RWPE2 (cell line): ENCODE data around the gene HBD.

Experiments used
- ATAC-seq: fragments of 200-7000 bp; cut with Tn5 transposase; 3 replicates; pipeline ENCODE4 v1.9.1; 2021; ENCODE audit warnings: low read depth
- DNase-seq: peaks from one replicate; pipeline ENCODE4 v3.0.0-alpha.2; 2020; ENCODE audit warnings: low spot score
- H3K27ac ChIP-seq: fragments of 450-650 bp; 2 replicates; pipeline ENCODE4 v1.5.1; 2017; ENCODE audit warnings: mild to moderate bottlenecking; ENCODE audit not compliant: poor library complexity, severe bottlenecking
- H3K27me3 ChIP-seq: fragments of 250-450 bp; sonication (Bioruptor Pico); 2 replicates; pipeline ENCODE4 v1.5.1; 2021; ENCODE audit warnings: mild to moderate bottlenecking, moderate library complexity; ENCODE audit not compliant: insufficient read depth, poor library complexity, severe bottlenecking
- H3K36me3 ChIP-seq: fragments of 250-450 bp; sonication (Bioruptor Pico); 2 replicates; pipeline ENCODE4 v1.5.1; 2020; ENCODE audit warnings: low read depth, mild to moderate bottlenecking, moderate library complexity
- H3K4me1 ChIP-seq: fragments of 250-450 bp; sonication (Bioruptor Pico); 2 replicates; pipeline ENCODE4 v1.5.1; 2021; ENCODE audit warnings: mild to moderate bottlenecking, moderate library complexity; ENCODE audit not compliant: insufficient read depth, poor library complexity, severe bottlenecking
- H3K4me3 ChIP-seq: fragments of 250-450 bp; sonication (Bioruptor Pico); 2 replicates; pipeline ENCODE4 v1.5.1; 2021; ENCODE audit warnings: mild to moderate bottlenecking, moderate library complexity; ENCODE audit not compliant: severe bottlenecking
- H3K9me3 ChIP-seq: fragments of 250-450 bp; sonication (Bioruptor Pico); 2 replicates; pipeline ENCODE4 v1.5.1; 2021; ENCODE audit warnings: mild to moderate bottlenecking, moderate library complexity; ENCODE audit not compliant: severe bottlenecking
- TF ChIP-seq, protein P1 (sequence below): fragments of 450-650 bp; IDR thresholded peaks from one replicate; pipeline ENCODE4 v1.5.1; 2017; ENCODE audit warnings: mild to moderate bottlenecking, moderate library complexity; ENCODE audit not compliant: poor library complexity, severe bottlenecking

Gene HBD

DNA sequence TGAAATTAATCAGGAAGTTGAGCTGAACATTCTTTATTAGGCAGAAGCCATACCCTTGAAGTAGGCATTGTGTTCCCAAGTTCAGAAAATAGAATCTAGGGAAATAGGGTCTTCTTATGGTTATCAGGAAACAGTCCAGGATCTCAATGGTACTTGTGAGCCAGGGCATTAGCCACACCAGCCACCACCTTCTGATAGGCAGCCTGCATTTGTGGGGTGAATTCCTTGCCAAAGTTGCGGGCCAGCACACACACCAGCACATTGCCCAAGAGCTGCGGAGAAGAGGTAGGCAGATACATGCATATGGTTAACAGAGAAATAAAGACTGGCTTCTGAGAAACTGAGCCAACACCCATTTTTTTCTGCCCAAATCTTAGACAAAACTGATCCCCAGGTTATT lies 1.5 kb downstream of the HBD start:
- ATAC-seq (no peak), DNase-seq (no peak)
- TF ChIP-seq, protein P1, sequence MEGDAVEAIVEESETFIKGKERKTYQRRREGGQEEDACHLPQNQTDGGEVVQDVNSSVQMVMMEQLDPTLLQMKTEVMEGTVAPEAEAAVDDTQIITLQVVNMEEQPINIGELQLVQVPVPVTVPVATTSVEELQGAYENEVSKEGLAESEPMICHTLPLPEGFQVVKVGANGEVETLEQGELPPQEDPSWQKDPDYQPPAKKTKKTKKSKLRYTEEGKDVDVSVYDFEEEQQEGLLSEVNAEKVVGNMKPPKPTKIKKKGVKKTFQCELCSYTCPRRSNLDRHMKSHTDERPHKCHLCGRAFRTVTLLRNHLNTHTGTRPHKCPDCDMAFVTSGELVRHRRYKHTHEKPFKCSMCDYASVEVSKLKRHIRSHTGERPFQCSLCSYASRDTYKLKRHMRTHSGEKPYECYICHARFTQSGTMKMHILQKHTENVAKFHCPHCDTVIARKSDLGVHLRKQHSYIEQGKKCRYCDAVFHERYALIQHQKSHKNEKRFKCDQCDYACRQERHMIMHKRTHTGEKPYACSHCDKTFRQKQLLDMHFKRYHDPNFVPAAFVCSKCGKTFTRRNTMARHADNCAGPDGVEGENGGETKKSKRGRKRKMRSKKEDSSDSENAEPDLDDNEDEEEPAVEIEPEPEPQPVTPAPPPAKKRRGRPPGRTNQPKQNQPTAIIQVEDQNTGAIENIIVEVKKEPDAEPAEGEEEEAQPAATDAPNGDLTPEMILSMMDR, result no peak
- H3K9me3 ChIP-seq, result no peaks in the 10 kb centered on the region
- H3K4me3 ChIP-seq, result no peak overlapping the region
- H3K4me1 ChIP-seq, result no peaks in the 10 kb centered on the region
- no peaks in the 10 kb centered on the region for H3K36me3 ChIP-seq
- no peaks in the 10 kb centered on the region for H3K27me3 ChIP-seq
- no peak overlapping the region for H3K27ac ChIP-seq

DNA sequence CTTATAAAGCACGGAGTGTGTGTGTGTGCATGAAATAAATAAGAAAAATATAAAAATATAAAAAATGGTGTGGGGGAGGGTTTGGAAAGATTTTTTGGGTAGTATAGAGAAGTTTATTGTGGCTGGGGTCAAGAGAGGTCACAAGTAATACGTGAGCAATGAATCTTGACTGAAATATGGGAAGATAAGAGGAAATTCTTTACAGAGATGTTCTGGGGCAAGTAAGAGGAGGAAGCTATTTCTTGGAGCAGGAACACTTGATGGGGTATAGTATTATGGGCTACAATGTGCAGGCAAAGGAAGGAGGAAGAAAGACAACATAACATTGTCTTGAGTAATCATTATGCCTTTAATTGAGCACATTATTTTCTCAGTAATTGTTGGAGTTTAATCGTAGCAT lies 2.1 kb downstream of the HBD start:
- no peak for DNase-seq
- Histone ChIP-seq H3K36me3 (no peaks in the 10 kb centered on the region), H3K9me3 (no peaks in the 10 kb centered on the region), H3K27ac (no peak overlapping the region), H3K4me1 (no peaks in the 10 kb centered on the region), H3K4me3 (no peak overlapping the region), H3K27me3 (no peaks in the 10 kb centered on the region)
- ATAC-seq, result no peak
- TF ChIP-seq, protein P1, result no peak

DNA sequence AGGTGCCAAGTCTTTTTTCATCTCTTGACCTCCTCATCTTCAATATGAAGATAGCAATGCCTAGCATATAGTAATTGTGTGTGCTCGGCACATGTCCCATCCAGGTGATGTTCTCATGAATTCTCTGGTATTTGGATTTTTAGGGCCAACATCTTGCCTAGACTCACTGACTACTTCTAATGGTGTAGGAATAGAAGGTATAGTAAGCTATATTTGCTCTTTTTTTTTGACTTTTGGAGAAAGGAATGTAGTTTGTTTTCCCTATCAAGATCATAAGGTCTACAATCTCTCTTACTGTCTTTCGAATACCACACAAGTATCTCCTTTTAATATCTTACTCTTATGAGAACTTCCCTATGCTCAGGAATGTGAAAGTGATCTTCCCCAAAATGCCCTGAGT lies 3.2 kb downstream of the HBD start:
- Histone ChIP-seq H3K27me3 (no peaks in the 10 kb centered on the region), H3K27ac (no peak overlapping the region), H3K9me3 (no peaks in the 10 kb centered on the region), H3K4me3 (no peak overlapping the region), H3K4me1 (no peaks in the 10 kb centered on the region), H3K36me3 (no peaks in the 10 kb centered on the region)
- TF ChIP-seq, protein P1, result no peak
- DNase-seq (no peak), ATAC-seq (no peak)

DNA sequence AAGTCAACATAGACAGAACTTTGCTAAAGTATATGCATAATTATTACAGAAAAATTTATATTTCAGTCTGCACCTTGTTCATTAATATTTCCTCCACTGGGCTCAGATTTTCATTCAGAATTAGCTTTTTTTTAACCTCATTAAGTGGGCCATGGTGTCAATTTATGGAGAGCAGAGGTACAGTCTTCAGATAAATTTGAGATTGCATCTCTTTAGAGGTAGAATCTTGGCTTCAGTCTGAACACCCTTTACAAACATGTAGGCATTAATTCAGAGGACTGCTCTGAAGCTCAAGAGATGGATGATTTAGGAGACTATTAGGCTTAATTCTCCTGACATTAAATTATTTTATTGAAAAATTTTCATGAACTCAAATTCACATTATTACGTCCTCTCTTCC lies 4.0 kb downstream of the HBD start:
- TF ChIP-seq, protein P1, result no peak

DNA sequence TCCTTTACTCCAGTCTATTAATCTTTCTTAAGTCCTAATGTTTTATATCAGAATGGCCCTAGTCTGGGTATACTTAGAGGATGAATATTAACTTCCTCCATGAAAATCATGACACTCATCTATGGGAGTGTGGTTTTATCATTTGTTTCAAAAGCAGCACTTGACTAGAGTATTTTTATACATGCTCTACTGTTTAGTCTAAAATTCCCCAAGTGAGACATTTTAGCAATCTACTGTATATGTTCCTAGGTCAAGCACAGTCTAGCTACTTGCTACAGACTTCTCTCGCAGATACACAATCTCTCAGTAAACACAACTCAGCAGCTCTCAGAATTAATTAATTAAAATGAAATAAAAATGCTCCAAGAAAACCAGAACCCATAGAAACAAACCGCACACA lies 4.5 kb downstream of the HBD start:
- Histone ChIP-seq H3K36me3 (no peaks in the 10 kb centered on the region), H3K4me1 (no peaks in the 10 kb centered on the region), H3K4me3 (no peak overlapping the region), H3K27ac (no peak overlapping the region), H3K9me3 (no peaks in the 10 kb centered on the region), H3K27me3 (no peaks in the 10 kb centered on the region)
- ATAC-seq, result no peak
- TF ChIP-seq, protein P1, result no peak
- DNase-seq, result no peak

More for the DNA sequence above, 4.0 kb downstream of the HBD start:
- Histone ChIP-seq H3K36me3 (no peaks in the 10 kb centered on the region), H3K9me3 (no peaks in the 10 kb centered on the region), H3K27ac (no peak overlapping the region), H3K4me1 (no peaks in the 10 kb centered on the region), H3K4me3 (no peak overlapping the region), H3K27me3 (no peaks in the 10 kb centered on the region)
- ATAC-seq (no peak), DNase-seq (no peak)
